ENCODE results near the gene TLR6. TPM values are rescaled to one million over a fixed set of nuclear protein-coding genes. Genes with fewer than 3 reads are reported as not detected.
A peak's percentile ranks its signal among the peaks of the same experiment; 100 is the strongest.

The TLR6 gene
- total and polyA plus RNA-seq, 10 of the 15 experiments (the other 5 are each of a cell fraction or from before 2014, with no cell fraction given): 1.1 to 49.4 (median 12.5) TPM

DNA sequence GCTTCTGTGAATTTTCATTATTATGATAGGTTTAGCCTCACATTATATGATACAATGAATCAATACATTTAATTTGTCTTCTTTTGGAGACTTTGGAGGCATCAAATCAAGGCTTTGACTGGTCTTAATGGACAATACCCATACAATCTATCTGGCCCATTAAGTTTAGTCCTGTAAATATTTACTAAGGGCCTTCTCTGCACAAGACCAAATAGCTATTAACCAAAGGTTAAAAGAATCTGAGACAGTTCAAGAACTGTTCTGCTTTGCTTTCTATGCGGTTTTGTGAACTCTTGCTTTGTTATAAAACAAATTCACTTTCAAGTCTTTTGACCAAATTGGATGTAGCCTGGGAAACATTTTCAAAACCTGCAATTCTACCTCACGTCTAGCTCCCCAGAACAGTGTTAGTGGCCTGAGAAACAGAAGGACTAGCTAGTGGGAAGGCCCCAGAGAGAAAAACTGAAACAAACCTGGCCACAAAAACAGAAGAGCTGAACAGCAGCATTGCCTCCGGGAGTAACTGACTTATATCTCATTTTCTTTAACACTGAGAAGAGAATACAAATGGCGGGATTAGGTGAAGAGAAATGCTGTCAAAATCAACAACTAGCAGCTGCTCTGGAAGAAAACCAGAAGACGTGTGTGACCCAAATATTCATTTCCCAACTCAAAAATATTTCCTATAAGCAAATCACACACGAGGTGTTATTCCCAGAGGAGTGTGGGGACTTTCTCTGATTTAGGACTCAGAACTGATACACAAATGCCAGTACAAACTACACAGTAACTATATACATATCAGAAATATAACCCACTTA is 52.6 kb downstream of the TLR6 start (continued):
- TF ChIP-seq ZNF592 (IDR thresholded peaks at IDR 0.05) (peak; percentile 68; the same call in 1 of the 2 replicates), HCFC1 (IDR thresholded peaks at IDR 0.05; ENCODE audit: low read length) (no peak), POU2F2 (IDR thresholded peaks at IDR 0.05; ENCODE audit: borderline replicate concordance, low read depth, low read length) (peak; percentile 73; the same call in 2 of the 3 replicates), ZSCAN29 (IDR thresholded peaks at IDR 0.05) (no peak), E2F4 (IDR thresholded peaks at IDR 0.05; ENCODE audit: low read depth, low read length) (no peak), FOS (IDR thresholded peaks at IDR 0.05; ENCODE audit: borderline replicate concordance, extremely low read depth, insufficient read length) (no peak), LARP7 (IDR thresholded peaks at IDR 0.05) (no peak), RB1 (IDR thresholded peaks at IDR 0.05; ENCODE audit: borderline replicate concordance) (peak; percentile 23; the same call in 1 of the 2 replicates), ASH2L (IDR thresholded peaks at IDR 0.05; ENCODE audit: borderline replicate concordance, low read depth) (no peak), FOXK2 (IDR thresholded peaks at IDR 0.05) (no peak), ZBTB11 (CRISPR knock-in tag; IDR thresholded peaks at IDR 0.05) (no peak), KLF5 (IDR thresholded peaks at IDR 0.05; ENCODE audit: partially characterized antibody) (no peak), RCOR1 (conservative IDR thresholded peaks at IDR 0.05; ENCODE audit: low read depth, low read length) (no peak; the same call in 1 of the 2 replicates), NBN (IDR thresholded peaks at IDR 0.05) (peak; percentile 80), MTA3 (IDR thresholded peaks at IDR 0.05; ENCODE audit: borderline replicate concordance, low read length) (no peak; the same call in 1 of the 2 replicates), SRF (IDR thresholded peaks at IDR 0.05; ENCODE audit: low read depth in 2 of 2, low read length in 2 of 2) (no peak), SP1 (IDR thresholded peaks at IDR 0.05; ENCODE audit: low read depth, low read length) (no peak), PAX8 (IDR thresholded peaks at IDR 0.05) (no peak), CHD4 (IDR thresholded peaks at IDR 0.05) (no peak), BRCA1 (IDR thresholded peaks at IDR 0.05; ENCODE audit: low read depth, low read length) (0 out of 2 replicates have a peak, but pooled peaks have one; percentile 22), TARDBP (IDR thresholded peaks at IDR 0.05; ENCODE audit: borderline replicate concordance) (no peak), POLR2AphosphoS5 (IDR thresholded peaks at IDR 0.05; ENCODE audit: low read length) (peak; percentile 88)
